Body of pancreas (tissue), 4 donors: ENCODE data around the gene IGF2BP3. TPM values are rescaled to one million over a fixed set of nuclear protein-coding genes. Genes with fewer than 3 reads are reported as not detected.

Source experiments
- ATAC-seq: fragments of 150-250 bp; one replicate; pipeline ENCODE4 v1.9.1; 2016
- DNase-seq, 4 donors: peaks; one replicate each; pipeline ENCODE4 v3.0.0-alpha.2; 2019
- H3K27ac ChIP-seq, 4 donors: fragments of 200-600 bp; sonication (generic); 1 replicate in 3 of 4; 2 replicates in 1 of 4; pipeline versions ENCODE4 v1.5.1 to v1.6.1; 2016 to 2019; ENCODE audit warnings: mild to moderate bottlenecking in 1 of 4, mixed read lengths in 1 of 4, moderate library complexity in 1 of 4
- H3K27me3 ChIP-seq, 2 donors: fragments of 200-600 bp; sonication (generic); one replicate each; pipeline ENCODE4 v1.6.0; 2016; ENCODE audit warnings: mild to moderate bottlenecking in 1 of 2
- H3K36me3 ChIP-seq, 2 donors: fragments of 200-600 bp; sonication (generic); replicated peaks in 1 of 2; 2 replicates each; pipeline ENCODE4 v1.5.1; 2016; ENCODE audit warnings: low read depth in 2 of 2; ENCODE audit not compliant: insufficient read depth in 1 of 2
- H3K4me1 ChIP-seq: fragments of 200-600 bp; sonication (generic); one replicate; pipeline ENCODE4 v1.6.0; 2016
- H3K4me3 ChIP-seq, 2 donors: fragments of 200-600 bp; sonication (generic); 1 replicate in 1 of 2; 2 replicates in 1 of 2; pipeline ENCODE4 v1.5.1; 2016 to 2019
- H3K9me3 ChIP-seq, 3 donors: fragments of 200-600 bp; sonication (generic); 1 replicate in 2 of 3; 2 replicates in 1 of 3; pipeline ENCODE4 v1.5.1; 2016
- CTCF ChIP-seq, 7 experiments: fragments of 450-650 bp in 4 of 7; fragments of 200-600 bp in 3 of 7; sonication (generic) in 3 of 7; IDR thresholded peaks; one replicate each; pipeline ENCODE4 v1.5.1; 2016 to 2019; ENCODE audit warnings: antibody characterized with exemption in 7 of 7
- POLR2A ChIP-seq, 3 donors: fragments of 450-650 bp; IDR thresholded peaks; one replicate each; pipeline ENCODE4 v1.6.1; 2016; ENCODE audit warnings: antibody characterized with exemption in 3 of 3, mild to moderate bottlenecking in 2 of 3
- WGBS, 2 donors: methylation state at CpG; one replicate each; pipeline ENCODE4 v1.1.5; 2017; 5-methylcytosine and 5-hydroxymethylcytosine counted together
- intact Hi-C: fragments of 100-400 bp; cut with DNase I; formaldehyde crosslinking; loops from one replicate; pipeline ENCODE4 v1.15.1; 2023
- total RNA-seq, 2 donors: library from RNA; depleted of rRNA; stranded (reverse); fragments of >200 nt; gene quantifications; one replicate each; pipeline ENCODE4 v1.1.0, GENCODE V29; 2016

Gene IGF2BP3
- total RNA-seq, 2 donors from 2014 or later: 0.33 to 1.3 TPM

DNA sequence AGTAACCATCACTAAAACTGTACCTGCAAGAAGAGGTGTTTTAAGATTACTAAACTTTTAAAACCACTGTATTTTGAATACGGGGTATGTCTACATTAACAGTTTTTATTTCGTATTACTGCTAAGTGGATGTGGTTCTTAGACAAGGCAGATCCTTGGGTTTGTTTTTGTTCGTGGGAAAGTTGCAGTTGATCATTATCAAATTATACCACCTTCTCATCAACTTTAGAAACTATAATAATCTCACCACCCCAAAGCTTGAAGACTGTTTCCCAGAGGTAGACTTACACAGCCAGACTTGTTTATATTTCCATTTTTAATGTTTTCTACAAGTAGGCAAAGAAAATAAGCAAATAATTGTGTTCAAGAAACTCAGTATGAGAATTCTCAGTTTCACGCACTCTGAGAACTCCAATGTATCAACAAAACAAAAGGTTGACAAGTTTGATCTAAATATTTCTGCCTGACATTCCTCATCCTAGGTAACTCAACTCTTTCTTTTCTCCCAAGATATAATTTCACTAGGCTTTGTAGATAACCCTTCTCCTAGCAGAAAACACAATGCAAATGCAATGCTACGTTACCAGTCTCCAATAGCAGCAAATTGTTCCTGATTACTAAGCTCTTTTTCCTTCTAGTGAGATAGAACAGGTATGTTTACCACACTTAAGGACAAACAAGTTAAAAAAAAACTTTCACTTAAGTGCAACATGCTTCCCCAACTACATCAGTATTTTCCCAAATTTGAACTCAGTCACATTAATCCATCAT is 36.0 kb downstream of the IGF2BP3 start:
- Histone ChIP-seq H3K4me1 (no peaks in the 10 kb centered on the region), H3K36me3 (no peaks in the 10 kb centered on the region), H3K27me3 (no peaks in the 10 kb centered on the region), H3K4me3 (no peak overlapping the region), H3K9me3 (no peaks in the 10 kb centered on the region), H3K27ac (no peak overlapping the region)
- no peak for DNase-seq
- no peak for ATAC-seq
- TF ChIP-seq POLR2A (IDR thresholded peaks at IDR 0.05) (no peak), CTCF (IDR thresholded peaks at IDR 0.05) (no peak)
- intact Hi-C loops: no loop called here
- WGBS, 2 donors: 79 to 87% methylated on average over 5 of the region's 5 CpGs

DNA sequence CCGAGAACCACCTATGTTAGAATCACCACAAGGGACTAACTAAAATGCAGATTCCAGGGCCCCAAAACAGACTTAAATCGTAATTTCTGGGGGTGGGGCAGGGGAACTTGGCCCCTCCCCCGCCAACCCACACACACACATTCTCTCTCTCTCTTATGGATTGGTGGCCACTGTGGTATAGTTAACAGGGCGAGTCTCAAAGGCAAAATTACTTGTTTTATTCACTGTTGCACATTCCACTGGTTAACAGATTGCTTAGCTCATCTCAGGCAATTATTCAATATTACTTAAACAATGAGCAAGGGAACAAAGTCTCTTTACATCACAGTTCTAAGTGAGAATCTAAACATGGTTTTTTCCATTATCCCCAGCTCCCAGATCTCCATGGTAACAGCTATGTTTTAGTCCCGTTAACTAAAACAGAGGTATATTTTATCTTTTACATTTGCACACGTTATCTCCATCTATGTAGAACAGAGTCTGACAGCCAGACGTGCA is 38.5 kb downstream of the IGF2BP3 start:
- Histone ChIP-seq H3K4me3 (no peak overlapping the region), H3K27me3 (no peaks in the 10 kb centered on the region), H3K27ac (no peak overlapping the region), H3K36me3 (no peaks in the 10 kb centered on the region), H3K9me3 (no peaks in the 10 kb centered on the region), H3K4me1 (no peaks in the 10 kb centered on the region)
- WGBS, 2 donors: 65 to 71% methylated on average over 7 of the region's 7 CpGs
- DNase-seq (no peak), ATAC-seq (no peak)
- intact Hi-C loops: no loop called here
- TF ChIP-seq CTCF (IDR thresholded peaks at IDR 0.05): no peak
- no peak for TF ChIP-seq POLR2A (IDR thresholded peaks at IDR 0.05)

GRCh38 chr7:23430893-23431259 is 39.4 kb downstream of the IGF2BP3 start:
- no peak for ATAC-seq
- Histone ChIP-seq H3K4me3 (no peak overlapping the region), H3K4me1 (no peaks in the 10 kb centered on the region), H3K27me3 (no peaks in the 10 kb centered on the region), H3K27ac (no peak overlapping the region), H3K9me3 (no peaks in the 10 kb centered on the region), H3K36me3 (no peaks in the 10 kb centered on the region)
- no peak for TF ChIP-seq POLR2A (IDR thresholded peaks at IDR 0.05)
- no peak for TF ChIP-seq CTCF (IDR thresholded peaks at IDR 0.05)
- intact Hi-C loops: no loop called here
- no peak for DNase-seq
- 77 to 78% methylated on average over 4 of the region's 4 CpGs for WGBS, 2 donors

GRCh38 chr7:23426876-23427275 is 43.4 kb downstream of the IGF2BP3 start:
- no peaks in the 10 kb centered on the region for H3K27me3 ChIP-seq
- DNase-seq: no peak
- intact Hi-C loops: no loop called here
- no peak for TF ChIP-seq POLR2A (IDR thresholded peaks at IDR 0.05)
- no peak for TF ChIP-seq CTCF (IDR thresholded peaks at IDR 0.05)
- H3K4me1 ChIP-seq: peaks cover 9% of the 10 kb centered on the region
- no peak overlapping the region for H3K27ac ChIP-seq
- 63 to 68% methylated on average over 3 of the region's 3 CpGs for WGBS, 2 donors
- H3K4me3 ChIP-seq: no peak overlapping the region
- no peaks in the 10 kb centered on the region for H3K9me3 ChIP-seq
- H3K36me3 ChIP-seq: no peaks in the 10 kb centered on the region
- no peak for ATAC-seq

GRCh38 chr7:23422909-23423308 is 47.4 kb downstream of the IGF2BP3 start:
- H3K36me3 ChIP-seq: no peaks in the 10 kb centered on the region
- no peaks in the 10 kb centered on the region for H3K27me3 ChIP-seq
- ATAC-seq (peak; percentile 78), DNase-seq (peak; percentile 21 to 39 (median 28))
- intact Hi-C loops: no loop called here
- TF ChIP-seq CTCF (IDR thresholded peaks at IDR 0.05): no peak
- no peak for TF ChIP-seq POLR2A (IDR thresholded peaks at IDR 0.05)
- 3 to 13% methylated on average over 10 of the region's 10 CpGs for WGBS, 2 donors
- no peak overlapping the region for H3K4me3 ChIP-seq
- peaks cover 9% of the 10 kb centered on the region for H3K4me1 ChIP-seq
- H3K9me3 ChIP-seq: no peaks in the 10 kb centered on the region
- H3K27ac ChIP-seq: no peak overlapping the region
